ENCODE measurements around the gene STEAP4. TPM values are rescaled to one million over a fixed set of nuclear protein-coding genes. Genes with fewer than 3 reads are reported as not detected.

Gene STEAP4
- total RNA-seq, 2 experiments from 2014 or later: not detected

GRCh38 chr7:88309819-88310218 lies 3.1 kb upstream of the STEAP4 start:
- Mint-ChIP-seq H3K36me3 (ENCODE audit: low read depth) (no peaks in the 10 kb centered on the region), H3K27ac (no peak overlapping the region), H3K4me3 (no peak overlapping the region), H3K4me1 (ENCODE audit: low read depth) (peaks cover 4% of the 10 kb centered on the region), H3K27me3 (peaks cover 31% of the 10 kb centered on the region), H3K9me3 (no peaks in the 10 kb centered on the region)
- ChIA-PET POLR2A (no interaction called here), CTCF (no interaction called here)
- TF ChIP-seq CTCF (IDR thresholded peaks at IDR 0.05): no peak
- DNase-seq: no peak
- ATAC-seq: no peak
- intact Hi-C loops (cut with micrococcal nuclease): no loop called here

- POLR2A ChIA-PET: no interaction called here
- DNase-seq (no peak), ATAC-seq (no peak)
- H3K36me3 Mint-ChIP-seq (ENCODE audit: low read depth): no peaks in the 10 kb centered on the region
- peaks cover 34% of the 10 kb centered on the region for H3K27me3 Mint-ChIP-seq
- peaks cover 4% of the 10 kb centered on the region for H3K4me1 Mint-ChIP-seq (ENCODE audit: low read depth)
- no peaks in the 10 kb centered on the region for H3K9me3 Mint-ChIP-seq
- intact Hi-C loops (cut with micrococcal nuclease): no loop called here
- H3K27ac Mint-ChIP-seq: no peak overlapping the region
- H3K4me3 Mint-ChIP-seq: no peak overlapping the region
- CTCF ChIA-PET: no interaction called here
- no peak for TF ChIP-seq CTCF (IDR thresholded peaks at IDR 0.05)
Observed at GRCh38 chr7:88307823-88308222, 1.1 kb upstream of the STEAP4 start.

- DNase-seq: no peak
- peaks cover 4% of the 10 kb centered on the region for H3K4me1 Mint-ChIP-seq (ENCODE audit: low read depth)
- CTCF ChIA-PET: no interaction called here
Observed at GRCh38 chr7:88307412-88307811, 718 bp upstream of the STEAP4 start.

GRCh38 chr7:88305044-88305443 lies 1.6 kb downstream of the STEAP4 start:
- Mint-ChIP-seq H3K27ac (no peak overlapping the region), H3K9me3 (no peaks in the 10 kb centered on the region), H3K4me3 (no peak overlapping the region), H3K4me1 (ENCODE audit: low read depth) (peaks cover 4% of the 10 kb centered on the region), H3K27me3 (peaks cover 29% of the 10 kb centered on the region), H3K36me3 (ENCODE audit: low read depth) (no peaks in the 10 kb centered on the region)
- intact Hi-C loops (cut with micrococcal nuclease): no loop called here
- TF ChIP-seq CTCF (IDR thresholded peaks at IDR 0.05): no peak
- POLR2A ChIA-PET: no interaction called here
- no peak for ATAC-seq
- DNase-seq: no peak
- CTCF ChIA-PET: no interaction called here

More at GRCh38 chr7:88307412-88307811, 718 bp upstream of the STEAP4 start:
- Mint-ChIP-seq H3K27me3 (peaks cover 34% of the 10 kb centered on the region), H3K9me3 (no peaks in the 10 kb centered on the region), H3K36me3 (ENCODE audit: low read depth) (no peaks in the 10 kb centered on the region), H3K27ac (no peak overlapping the region), H3K4me3 (no peak overlapping the region)
- ATAC-seq: no peak
- POLR2A ChIA-PET: no interaction called here
- intact Hi-C loops (cut with micrococcal nuclease): no loop called here
- no peak for TF ChIP-seq CTCF (IDR thresholded peaks at IDR 0.05)

- H3K27ac Mint-ChIP-seq: no peak overlapping the region
- no peak for TF ChIP-seq CTCF (IDR thresholded peaks at IDR 0.05)
- intact Hi-C loops (cut with micrococcal nuclease): no loop called here
- H3K36me3 Mint-ChIP-seq (ENCODE audit: low read depth): no peaks in the 10 kb centered on the region
- peaks cover 4% of the 10 kb centered on the region for H3K4me1 Mint-ChIP-seq (ENCODE audit: low read depth)
- peaks cover 25% of the 10 kb centered on the region for H3K27me3 Mint-ChIP-seq
- no peak for DNase-seq
- H3K4me3 Mint-ChIP-seq: no peak overlapping the region
- ATAC-seq: no peak
- H3K9me3 Mint-ChIP-seq: no peaks in the 10 kb centered on the region
- POLR2A ChIA-PET: no interaction called here
- CTCF ChIA-PET: no interaction called here
Observed at GRCh38 chr7:88302486-88302885, 4.2 kb downstream of the STEAP4 start.

Measured in activated CD8-positive, alpha-beta T cell treated with anti-CD3 and anti-CD28 coated beads for 36 hours (primary cell).